HG03139 (cell line): ENCODE results near the gene MCM8.
A peak's percentile ranks its signal among the peaks of the same experiment; 100 is the strongest.

ENCODE experiments used
- ATAC-seq: cut with Tn5 transposase; IDR thresholded peaks from one replicate; pipeline ENCODE4 v1.9.1; 2021; ENCODE audit not compliant: unreplicated experiment

Gene MCM8

GRCh38 chr20:5945963-5946362 is 4.5 kb upstream of the MCM8 start:
- no peak for ATAC-seq

- no peak for ATAC-seq
Observed at GRCh38 chr20:5947276-5947675, 3.2 kb upstream of the MCM8 start.

- no peak for ATAC-seq
Observed at GRCh38 chr20:5949943-5950270, 545 bp upstream of the MCM8 start.

GRCh38 chr20:5967469-5967868 is 17.0 kb downstream of the MCM8 start:
- no peak for ATAC-seq

GRCh38 chr20:5968462-5968861 is 18.0 kb downstream of the MCM8 start:
- no peak for ATAC-seq

- ATAC-seq = no peak
Observed at GRCh38 chr20:5969348-5969935, 19.0 kb downstream of the MCM8 start.

- ATAC-seq = no peak
Observed at GRCh38 chr20:5969940-5970339, 19.5 kb downstream of the MCM8 start.

GRCh38 chr20:5970381-5970780 is 19.9 kb downstream of the MCM8 start:
- no peak for ATAC-seq

- ATAC-seq = no peak
Observed at GRCh38 chr20:5971203-5971602, 20.8 kb downstream of the MCM8 start.

GRCh38 chr20:5973172-5973571 is 22.7 kb downstream of the MCM8 start:
- ATAC-seq = no peak

- ATAC-seq = no peak
Observed at GRCh38 chr20:5973971-5974370, 23.5 kb downstream of the MCM8 start.

- ATAC-seq = no peak
Observed at GRCh38 chr20:5974531-5974930, 24.1 kb downstream of the MCM8 start.

- ATAC-seq = no peak
Observed at GRCh38 chr20:5975778-5976177, 25.3 kb downstream of the MCM8 start.

GRCh38 chr20:5977223-5977622 is 26.8 kb downstream of the MCM8 start:
- no peak for ATAC-seq

- ATAC-seq = no peak
Observed at GRCh38 chr20:5977975-5978374, 27.5 kb downstream of the MCM8 start.

- no peak for ATAC-seq
Observed at GRCh38 chr20:5979801-5980200, 29.3 kb downstream of the MCM8 start.

- ATAC-seq = no peak
Observed at GRCh38 chr20:5980720-5981538, 30.5 kb downstream of the MCM8 start.

GRCh38 chr20:5987383-5987782 is 36.9 kb downstream of the MCM8 start:
- ATAC-seq = no peak

GRCh38 chr20:5989539-5989938 is 39.1 kb downstream of the MCM8 start:
- no peak for ATAC-seq

- ATAC-seq = no peak
Observed at GRCh38 chr20:5990946-5991345, 40.5 kb downstream of the MCM8 start.

GRCh38 chr20:5991623-5992441 is 41.4 kb downstream of the MCM8 start:
- no peak for ATAC-seq

- ATAC-seq = peak; percentile 89
Observed at GRCh38 chr20:5996765-5997164, 46.3 kb downstream of the MCM8 start.
